ENCODE data around the gene PRKG1. TPM values are rescaled to one million over a fixed set of nuclear protein-coding genes. Genes with fewer than 3 reads are reported as not detected.

PRKG1 gene
- total and polyA plus RNA-seq, 2 of the 8 experiments (the other 6 are each of a cell fraction or from before 2014, with no cell fraction given) = 4.2 to 15.2 TPM

DNA sequence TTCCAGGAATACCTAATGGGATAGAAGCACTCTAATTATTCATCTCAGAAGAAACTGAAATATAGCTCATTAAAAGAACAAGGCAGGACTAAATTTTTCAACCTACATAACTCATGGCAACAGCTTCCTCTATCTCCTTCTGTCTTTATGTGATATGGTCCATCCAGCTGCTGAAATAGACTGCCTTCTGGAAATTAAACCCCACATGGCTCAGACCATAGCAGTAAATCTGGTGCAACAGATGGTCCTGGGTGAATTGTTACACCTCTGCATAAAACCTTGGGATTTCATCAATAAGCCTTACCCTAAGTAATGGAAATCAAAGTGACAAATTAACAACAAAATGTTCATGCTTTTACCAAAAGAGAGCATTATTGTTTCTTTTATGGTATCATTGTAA, 830.7 kb downstream of the PRKG1 start:
- Histone ChIP-seq H3K4ac (replicated peaks; ENCODE audit: insufficient read length, low read depth, low read length) (no peak overlapping the region), H3K9me3 (ENCODE audit: insufficient read depth in 2 of 2, low read depth in 1 of 2, low read length in 1 of 2) (no peaks in the 10 kb centered on the region), H3K9ac (replicated peaks in 1 of 4; ENCODE audit: extremely low read depth in 1 of 4, low read depth in 3 of 4, low read length in 3 of 4) (no peak overlapping the region), H3K4me3 (ENCODE audit: extremely low read depth in 1 of 4, insufficient read depth in 2 of 4, low read depth in 3 of 4, low read length in 4 of 4) (no peak overlapping the region), H2BK20ac (ENCODE audit: low read length) (no peak overlapping the region), H3K23me2 (ENCODE audit: low read depth, low read length) (no peaks in the 10 kb centered on the region), H3K56ac (replicated peaks; ENCODE audit: insufficient read length, low read depth, low read length) (no peak overlapping the region), H3K27me3 (replicated peaks in 1 of 4; ENCODE audit: control insufficient read depth in 3 of 4, extremely low read depth in 1 of 4, insufficient read depth in 3 of 4, low read length in 3 of 4) (peaks cover 0 to 18% (median 12%) of the 10 kb centered on the region in 4 experiments; a peak in 3 of 7 replicates), H3K18ac (ENCODE audit: extremely low read depth, low read length) (no peak overlapping the region), H2BK120ac (replicated peaks; ENCODE audit: low read depth, low read length) (no peak overlapping the region), H3K4me2 (ENCODE audit: insufficient read depth in 1 of 2, low read depth in 2 of 2, low read length in 2 of 2) (no peak overlapping the region), H4K8ac (ENCODE audit: extremely low read depth, insufficient read depth, low read length) (no peak overlapping the region), H2BK15ac (ENCODE audit: low read length) (no peak overlapping the region), H2BK12ac (ENCODE audit: low read depth, low read length) (no peak overlapping the region), H3K79me2 (ENCODE audit: control insufficient read depth in 1 of 2, insufficient read depth in 2 of 2, low read length in 2 of 2) (no peaks in the 10 kb centered on the region), H3K14ac (ENCODE audit: insufficient read length) (no peak overlapping the region), H4K20me1 (replicated peaks in 1 of 2; ENCODE audit: control insufficient read depth in 1 of 2, insufficient read depth in 2 of 2, low read length in 2 of 2) (no peaks in the 10 kb centered on the region), H2BK5ac (ENCODE audit: low read depth, low read length) (no peak overlapping the region), H4K91ac (replicated peaks; ENCODE audit: insufficient read length, low read length) (no peak overlapping the region), H4K5ac (ENCODE audit: insufficient read length, low read depth, low read length) (no peak overlapping the region), H2AK5ac (ENCODE audit: low read depth, low read length) (no peak overlapping the region), H3K36me3 (ENCODE audit: control insufficient read depth in 2 of 4, insufficient read depth in 4 of 4, low read length in 3 of 4) (no peaks in the 10 kb centered on the region; a peak in 1 of 8 replicates), H2AFZ (ENCODE audit: low read length) (no peak overlapping the region), H3K23ac (ENCODE audit: insufficient read length) (no peak overlapping the region), H3K27ac (ENCODE audit: low read depth, low read length) (no peak overlapping the region), H3K4me1 (replicated peaks in 1 of 4; ENCODE audit: control insufficient read depth in 3 of 4, insufficient read depth in 4 of 4, low read length in 3 of 4) (peaks cover 0 to 4% (median 3%) of the 10 kb centered on the region in 4 experiments; a peak in 4 of 7 replicates), H3K79me1 (ENCODE audit: low read depth, low read length) (no peaks in the 10 kb centered on the region)
- no peak for FAIRE-seq
- CTCF ChIA-PET (ENCODE audit: partially characterized antibody) = interaction anchor here (1.0 kb wide), 1 partner anchor 302 kb away, joined by 3 read pairs; no protein-coding TSS in a partner anchor
- TF ChIP-seq KDM1A (IDR thresholded peaks at IDR 0.05; ENCODE audit: borderline replicate concordance, low read length) (no peak), RNF2 (IDR thresholded peaks at IDR 0.05; ENCODE audit: borderline replicate concordance, low read depth, low read length, missing control alignments, poor library complexity, severe bottlenecking) (no peak), CBX8 (IDR thresholded peaks at IDR 0.05; ENCODE audit: borderline replicate concordance, low read depth, low read length) (no peak), RBBP5 (IDR thresholded peaks at IDR 0.05; ENCODE audit: borderline replicate concordance, low read depth, low read length) (no peak), RFX5 (IDR thresholded peaks at IDR 0.05; ENCODE audit: borderline replicate concordance, low read depth, low read length) (no peak), SP2 (IDR thresholded peaks at IDR 0.05; ENCODE audit: low read length) (no peak)
- TF ChIP-seq, protein P1, sequence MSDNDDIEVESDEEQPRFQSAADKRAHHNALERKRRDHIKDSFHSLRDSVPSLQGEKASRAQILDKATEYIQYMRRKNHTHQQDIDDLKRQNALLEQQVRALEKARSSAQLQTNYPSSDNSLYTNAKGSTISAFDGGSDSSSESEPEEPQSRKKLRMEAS (IDR thresholded peaks at IDR 0.05) = no peak
- no peak for DNase-seq (ENCODE audit: low read depth in 1 of 2, low spot score in 2 of 2)
- POLR2A ChIA-PET (ENCODE audit: partially characterized antibody) = no interaction called here

Measured in H1 (cell line).